HepG2 (cell line): ENCODE results near the gene SLC22A4. TPM values are rescaled to one million over a fixed set of nuclear protein-coding genes. Genes with fewer than 3 reads are reported as not detected.
A peak's percentile ranks its signal among the peaks of the same experiment; 100 is the strongest.

ENCODE experiments used
- BHLHE40 ChIP-seq: IDR thresholded peaks from 2 replicates; pipeline ENCODE4 v1.6.1; 2011; ENCODE audit warnings: low read length, improper control_type of control experiment
- CERS6 ChIP-seq: sonication (generic); formaldehyde crosslinking; IDR thresholded peaks from 2 replicates; pipeline ENCODE4 v1.5.0; 2020; ENCODE audit warnings: missing genetic modification reagents
- FOXA3 ChIP-seq: IDR thresholded peaks from 2 replicates; pipeline ENCODE4 v1.6.1; 2016; ENCODE audit warnings: missing genetic modification reagents, missing compliant biosample characterization
- HMG20B ChIP-seq: conservative IDR thresholded peaks from 2 replicates; pipeline ENCODE4 v1.6.1; 2016; ENCODE audit warnings: missing genetic modification reagents, missing compliant biosample characterization
- IKZF4 ChIP-seq: sonication (generic); formaldehyde crosslinking; IDR thresholded peaks from 2 replicates; pipeline ENCODE4 v1.5.1; 2020; ENCODE audit warnings: borderline replicate concordance, mild to moderate bottlenecking, low read depth, missing genetic modification reagents; ENCODE audit errors: not compliant biosample characterization
- ISX ChIP-seq: sonication (generic); formaldehyde crosslinking; conservative IDR thresholded peaks from 2 replicates; pipeline ENCODE4 v1.5.0; 2020; ENCODE audit warnings: missing genetic modification reagents
- JUND ChIP-seq: sonication (generic); formaldehyde crosslinking; IDR thresholded peaks from 2 replicates; pipeline ENCODE4 v1.8.0; 2022; ENCODE audit warnings: mild to moderate bottlenecking, missing genetic modification reagents
- KDM2A ChIP-seq: sonication (generic); formaldehyde crosslinking; IDR thresholded peaks from 2 replicates; pipeline ENCODE4 v1.4.0; 2020; ENCODE audit warnings: low read depth, missing genetic modification reagents, borderline replicate concordance
- TERF1 ChIP-seq: sonication (generic); formaldehyde crosslinking; IDR thresholded peaks from 2 replicates; pipeline ENCODE4 v1.8.0; 2022; ENCODE audit warnings: mild to moderate bottlenecking, missing genetic modification reagents, moderate library complexity
- ZBTB10 ChIP-seq: sonication (generic); formaldehyde crosslinking; IDR thresholded peaks from 2 replicates; pipeline ENCODE4 v1.4.0; 2020; ENCODE audit warnings: missing genetic modification reagents, borderline replicate concordance
- ZFP36 ChIP-seq: fragments of 150-350 bp; IDR thresholded peaks from 2 replicates; pipeline ENCODE4 v1.6.1; 2018; ENCODE audit warnings: borderline replicate concordance, low read length, low read depth; ENCODE audit not compliant: partially characterized antibody
- ZFP41 ChIP-seq: sonication (generic); formaldehyde crosslinking; IDR thresholded peaks from 2 replicates; pipeline ENCODE4 v1.4.0; 2020; ENCODE audit warnings: mild to moderate bottlenecking, missing genetic modification reagents, borderline replicate concordance
- ZMYM3 ChIP-seq: sonication (generic); formaldehyde crosslinking; IDR thresholded peaks from 2 replicates; pipeline ENCODE4 v1.5.1; 2020; ENCODE audit warnings: mild to moderate bottlenecking, missing genetic modification reagents
- ZNF256 ChIP-seq: sonication (generic); formaldehyde crosslinking; conservative IDR thresholded peaks from 2 replicates; pipeline ENCODE4 v1.4.0; 2020; ENCODE audit warnings: missing genetic modification reagents
- ZNF326 ChIP-seq: sonication (generic); formaldehyde crosslinking; IDR thresholded peaks from 2 replicates; pipeline ENCODE4 v1.4.0; 2020; ENCODE audit warnings: missing genetic modification reagents, borderline replicate concordance
- ZNF512 ChIP-seq: sonication (generic); formaldehyde crosslinking; IDR thresholded peaks from 2 replicates; pipeline ENCODE4 v1.4.0; 2020; ENCODE audit warnings: mild to moderate bottlenecking, missing genetic modification reagents
- ZNF547 ChIP-seq: sonication (generic); formaldehyde crosslinking; IDR thresholded peaks from 2 replicates; pipeline ENCODE4 v1.5.1; 2020; ENCODE audit warnings: mild to moderate bottlenecking, missing genetic modification reagents
- ZSCAN25 ChIP-seq: sonication (generic); formaldehyde crosslinking; IDR thresholded peaks from 2 replicates; pipeline ENCODE4 v1.8.0; 2022; ENCODE audit warnings: mild to moderate bottlenecking, missing genetic modification reagents
- ZUFSP ChIP-seq: sonication (generic); formaldehyde crosslinking; IDR thresholded peaks from 2 replicates; pipeline ENCODE4 v1.9.0; 2021; ENCODE audit warnings: missing genetic modification reagents, mild to moderate bottlenecking, borderline replicate concordance
- polyA plus RNA-seq, 8 experiments: library from polyadenylated mRNA; depleted of rRNA in 3 of 8; stranded (reverse) in 7 of 8; unstranded in 1 of 8; fragments of >200 nt; fragmentation: Illumina TruSeq in 4 of 8; extraction: Trizol in 4 of 8; gene quantifications; 2 replicates each; pipeline versions ENCODE4 v1.2.1 to v1.2.3, GENCODE V29; 2011 to 2016; ENCODE audit warnings: low read depth in 4 of 8, missing spikeins in 1 of 8, mixed read lengths in 1 of 8; ENCODE audit not compliant: insufficient read depth in 1 of 8
- total RNA-seq, 5 experiments: library from RNA; depleted of rRNA; stranded (reverse); fragments of >200 nt; fragmentation: Illumina TruSeq; extraction: Trizol; gene quantifications; 2 replicates each; pipeline ENCODE4 v1.2.3, GENCODE V29; 2016; ENCODE audit warnings: low read depth in 1 of 5

The SLC22A4 gene
- total and polyA plus RNA-seq, 2 of the 13 experiments (the other 11 are each of a cell fraction or from before 2014, with no cell fraction given): 0.33 to 0.62 TPM

GRCh38 chr5:132321109-132321721 is 27.0 kb downstream of the SLC22A4 start (continued):
- TF ChIP-seq ZNF512 (CRISPR knock-in tag): no peak
- no peak for TF ChIP-seq ISX (CRISPR knock-in tag)
- no peak for TF ChIP-seq ZBTB10 (CRISPR knock-in tag)
- no peak for TF ChIP-seq ZNF256 (CRISPR knock-in tag)
- no peak for TF ChIP-seq ZNF326 (CRISPR knock-in tag)
- TF ChIP-seq TERF1 (CRISPR knock-in tag): no peak
- no peak for TF ChIP-seq JUND (CRISPR knock-in tag)
- TF ChIP-seq ZMYM3 (CRISPR knock-in tag): no peak
- no peak for TF ChIP-seq ZUFSP
- TF ChIP-seq ZNF547 (CRISPR knock-in tag): no peak
- no peak for TF ChIP-seq ZFP36
- no peak; the same call in 1 of the 2 replicates for TF ChIP-seq HMG20B (CRISPR knock-in tag)
- no peak for TF ChIP-seq IKZF4
- no peak for TF ChIP-seq CERS6 (CRISPR knock-in tag)
- peak; percentile 22; the same call in 1 of the 2 replicates for TF ChIP-seq FOXA3
- no peak for TF ChIP-seq KDM2A
- peak; percentile 57; the same call in 1 of the 2 replicates for TF ChIP-seq ZSCAN25 (CRISPR knock-in tag)
- no peak for TF ChIP-seq ZFP41 (CRISPR knock-in tag)
- TF ChIP-seq BHLHE40: no peak
